ENCODE results near the gene TMPRSS2. TPM values are rescaled to one million over a fixed set of nuclear protein-coding genes. Genes with fewer than 3 reads are reported as not detected.

The TMPRSS2 gene
- total RNA-seq, 2 donors from 2014 or later, result 0.78 TPM; not detected in 1

- H3K4me1 ChIP-seq (ENCODE audit: control insufficient read depth in 1 of 2, low read depth in 2 of 2), result no peaks in the 10 kb centered on the region
- H3K9me3 ChIP-seq, result no peaks in the 10 kb centered on the region
- no peaks in the 10 kb centered on the region for H3K36me3 ChIP-seq
- ATAC-seq (ENCODE audit: insufficient number of reproducible peaks, low FRiP score, low read depth) (no peak), DNase-seq (ENCODE audit: low spot score) (no peak)
- no peaks in the 10 kb centered on the region for H3K27me3 ChIP-seq (replicated peaks; ENCODE audit: insufficient read depth)
- H3K27ac ChIP-seq, result no peak overlapping the region
- no peak overlapping the region for H3K4me3 ChIP-seq
- TF ChIP-seq, protein P1, sequence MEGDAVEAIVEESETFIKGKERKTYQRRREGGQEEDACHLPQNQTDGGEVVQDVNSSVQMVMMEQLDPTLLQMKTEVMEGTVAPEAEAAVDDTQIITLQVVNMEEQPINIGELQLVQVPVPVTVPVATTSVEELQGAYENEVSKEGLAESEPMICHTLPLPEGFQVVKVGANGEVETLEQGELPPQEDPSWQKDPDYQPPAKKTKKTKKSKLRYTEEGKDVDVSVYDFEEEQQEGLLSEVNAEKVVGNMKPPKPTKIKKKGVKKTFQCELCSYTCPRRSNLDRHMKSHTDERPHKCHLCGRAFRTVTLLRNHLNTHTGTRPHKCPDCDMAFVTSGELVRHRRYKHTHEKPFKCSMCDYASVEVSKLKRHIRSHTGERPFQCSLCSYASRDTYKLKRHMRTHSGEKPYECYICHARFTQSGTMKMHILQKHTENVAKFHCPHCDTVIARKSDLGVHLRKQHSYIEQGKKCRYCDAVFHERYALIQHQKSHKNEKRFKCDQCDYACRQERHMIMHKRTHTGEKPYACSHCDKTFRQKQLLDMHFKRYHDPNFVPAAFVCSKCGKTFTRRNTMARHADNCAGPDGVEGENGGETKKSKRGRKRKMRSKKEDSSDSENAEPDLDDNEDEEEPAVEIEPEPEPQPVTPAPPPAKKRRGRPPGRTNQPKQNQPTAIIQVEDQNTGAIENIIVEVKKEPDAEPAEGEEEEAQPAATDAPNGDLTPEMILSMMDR (IDR thresholded peaks at IDR 0.05), result no peak
Measured at GRCh38 chr21:41499920-41500319, 8.0 kb downstream of the TMPRSS2 start.

DNA sequence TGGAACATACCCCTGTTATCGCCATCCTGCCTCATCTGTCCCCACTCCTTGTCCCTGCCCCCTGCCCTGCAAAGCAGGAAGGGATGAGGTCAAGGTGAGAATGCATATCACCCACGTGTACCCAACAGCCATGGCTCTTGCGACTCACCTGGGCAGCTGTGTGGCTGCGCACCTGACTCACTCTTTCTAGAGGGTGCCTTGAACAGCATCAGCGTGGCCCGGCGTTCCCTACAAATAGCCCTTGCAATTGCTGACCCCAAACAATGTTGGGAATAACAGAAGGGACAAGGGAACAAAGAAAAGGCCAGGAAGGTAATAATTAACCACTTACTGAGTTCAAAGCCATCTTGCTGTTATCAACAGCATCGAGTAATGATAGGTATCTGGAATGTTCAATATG, 10.2 kb downstream of the TMPRSS2 start:
- TF ChIP-seq, protein P1 (IDR thresholded peaks at IDR 0.05), result no peak
- DNase-seq (ENCODE audit: low spot score) (no peak), ATAC-seq (ENCODE audit: insufficient number of reproducible peaks, low FRiP score, low read depth) (no peak)
- H3K9me3 ChIP-seq, result no peaks in the 10 kb centered on the region
- H3K36me3 ChIP-seq, result no peaks in the 10 kb centered on the region
- H3K4me1 ChIP-seq (ENCODE audit: control insufficient read depth in 1 of 2, low read depth in 2 of 2), result no peaks in the 10 kb centered on the region
- H3K4me3 ChIP-seq, result no peak overlapping the region
- no peaks in the 10 kb centered on the region for H3K27me3 ChIP-seq (replicated peaks; ENCODE audit: insufficient read depth)
- H3K27ac ChIP-seq, result no peak overlapping the region

- DNase-seq (ENCODE audit: low spot score), result no peak
- TF ChIP-seq, protein P1 (IDR thresholded peaks at IDR 0.05), result no peak
- Histone ChIP-seq H3K36me3 (no peaks in the 10 kb centered on the region), H3K4me1 (ENCODE audit: control insufficient read depth in 1 of 2, low read depth in 2 of 2) (no peaks in the 10 kb centered on the region), H3K4me3 (no peak overlapping the region), H3K27me3 (replicated peaks; ENCODE audit: insufficient read depth) (no peaks in the 10 kb centered on the region), H3K27ac (no peak overlapping the region), H3K9me3 (no peaks in the 10 kb centered on the region)
- ATAC-seq (ENCODE audit: insufficient number of reproducible peaks, low FRiP score, low read depth), result no peak
Measured at GRCh38 chr21:41497008-41497407, 10.9 kb downstream of the TMPRSS2 start.

- no peaks in the 10 kb centered on the region for H3K27me3 ChIP-seq (replicated peaks; ENCODE audit: insufficient read depth)
- ATAC-seq (ENCODE audit: insufficient number of reproducible peaks, low FRiP score, low read depth) (no peak), DNase-seq (ENCODE audit: low spot score) (no peak)
- H3K4me1 ChIP-seq (ENCODE audit: control insufficient read depth in 1 of 2, low read depth in 2 of 2), result no peaks in the 10 kb centered on the region
- TF ChIP-seq, protein P1 (IDR thresholded peaks at IDR 0.05), result no peak
- H3K27ac ChIP-seq, result no peak overlapping the region
- H3K9me3 ChIP-seq, result no peaks in the 10 kb centered on the region
- no peaks in the 10 kb centered on the region for H3K36me3 ChIP-seq
- no peak overlapping the region for H3K4me3 ChIP-seq
Measured at GRCh38 chr21:41494242-41494641, 13.7 kb downstream of the TMPRSS2 start.

GRCh38 chr21:41491412-41491811, 16.5 kb downstream of the TMPRSS2 start:
- Histone ChIP-seq H3K36me3 (no peaks in the 10 kb centered on the region), H3K4me3 (no peak overlapping the region), H3K27me3 (replicated peaks; ENCODE audit: insufficient read depth) (no peaks in the 10 kb centered on the region), H3K4me1 (ENCODE audit: control insufficient read depth in 1 of 2, low read depth in 2 of 2) (peaks cover 0 to 4% of the 10 kb centered on the region in 2 donors), H3K27ac (no peak overlapping the region), H3K9me3 (no peaks in the 10 kb centered on the region)
- no peak for DNase-seq (ENCODE audit: low spot score)
- ATAC-seq (ENCODE audit: insufficient number of reproducible peaks, low FRiP score, low read depth), result no peak
- TF ChIP-seq, protein P1 (IDR thresholded peaks at IDR 0.05), result no peak
